Lower lobe of right lung (tissue), 2 donors: ENCODE data around the gene HDGF. TPM values are rescaled to one million over a fixed set of nuclear protein-coding genes. Genes with fewer than 3 reads are reported as not detected.

Experiments
- ATAC-seq, 2 donors: fragments of 200-7000 bp; cut with Tn5 transposase; one replicate each; pipeline ENCODE4 v1.9.1; 2020 to 2022; ENCODE audit warnings: mild to moderate bottlenecking in 2 of 2, moderate library complexity in 2 of 2
- DNase-seq: peaks from one replicate; pipeline ENCODE4 v3.0.0-alpha.2; 2020
- H3K27ac ChIP-seq: fragments of 200-600 bp; one replicate; pipeline ENCODE4 v1.8.0; 2022
- H3K27me3 ChIP-seq: fragments of 200-600 bp; one replicate; pipeline ENCODE4 v1.8.0; 2022; ENCODE audit warnings: low read depth
- H3K36me3 ChIP-seq: fragments of 200-600 bp; one replicate; pipeline ENCODE4 v1.8.0; 2022; ENCODE audit warnings: mild to moderate bottlenecking
- H3K4me1 ChIP-seq: fragments of 200-600 bp; one replicate; pipeline ENCODE4 v1.8.0; 2022
- H3K4me3 ChIP-seq: fragments of 200-600 bp; one replicate; pipeline ENCODE4 v1.8.0; 2022; ENCODE audit warnings: mild to moderate bottlenecking
- H3K9me3 ChIP-seq: fragments of 200-600 bp; one replicate; pipeline ENCODE4 v1.8.0; 2022
- intact Hi-C: fragments of 100-400 bp; cut with DNase I; formaldehyde crosslinking; loops from one replicate; pipeline ENCODE4 v1.11.0; 2022
- total RNA-seq: library from RNA; stranded (reverse); fragmentation: NEBNext Ultra II Directional; extraction: Animal tissue kit (Norgen Biotek cat#: 25700); gene quantifications from one replicate; pipeline ENCODE4 v1.2.1, GENCODE V29; 2021
- TF ChIP-seq, protein P1 (sequence below): fragments of 200-600 bp; IDR thresholded peaks from one replicate; pipeline ENCODE4 v1.8.0; 2022; ENCODE audit warnings: antibody characterized with exemption, mild to moderate bottlenecking
- donor health status: DM: no; HTN: yes; CAD: no; lungs with severe emphysema.

Gene HDGF
- total RNA-seq, 1 donor from 2014 or later, result 146 TPM

- no peaks in the 10 kb centered on the region for H3K36me3 ChIP-seq
- intact Hi-C loops, result no loop called here
- no peak overlapping the region for H3K27ac ChIP-seq
- peaks cover 18% of the 10 kb centered on the region for H3K4me1 ChIP-seq
- H3K9me3 ChIP-seq, result no peaks in the 10 kb centered on the region
- H3K27me3 ChIP-seq, result peaks cover under 1% of the 10 kb centered on the region
- H3K4me3 ChIP-seq, result no peak overlapping the region
- ATAC-seq, result no peak
- DNase-seq, result no peak
- TF ChIP-seq, protein P1, sequence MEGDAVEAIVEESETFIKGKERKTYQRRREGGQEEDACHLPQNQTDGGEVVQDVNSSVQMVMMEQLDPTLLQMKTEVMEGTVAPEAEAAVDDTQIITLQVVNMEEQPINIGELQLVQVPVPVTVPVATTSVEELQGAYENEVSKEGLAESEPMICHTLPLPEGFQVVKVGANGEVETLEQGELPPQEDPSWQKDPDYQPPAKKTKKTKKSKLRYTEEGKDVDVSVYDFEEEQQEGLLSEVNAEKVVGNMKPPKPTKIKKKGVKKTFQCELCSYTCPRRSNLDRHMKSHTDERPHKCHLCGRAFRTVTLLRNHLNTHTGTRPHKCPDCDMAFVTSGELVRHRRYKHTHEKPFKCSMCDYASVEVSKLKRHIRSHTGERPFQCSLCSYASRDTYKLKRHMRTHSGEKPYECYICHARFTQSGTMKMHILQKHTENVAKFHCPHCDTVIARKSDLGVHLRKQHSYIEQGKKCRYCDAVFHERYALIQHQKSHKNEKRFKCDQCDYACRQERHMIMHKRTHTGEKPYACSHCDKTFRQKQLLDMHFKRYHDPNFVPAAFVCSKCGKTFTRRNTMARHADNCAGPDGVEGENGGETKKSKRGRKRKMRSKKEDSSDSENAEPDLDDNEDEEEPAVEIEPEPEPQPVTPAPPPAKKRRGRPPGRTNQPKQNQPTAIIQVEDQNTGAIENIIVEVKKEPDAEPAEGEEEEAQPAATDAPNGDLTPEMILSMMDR, result no peak
Measured at GRCh38 chr1:156711011-156711817, 40.3 kb downstream of the HDGF start.

DNA sequence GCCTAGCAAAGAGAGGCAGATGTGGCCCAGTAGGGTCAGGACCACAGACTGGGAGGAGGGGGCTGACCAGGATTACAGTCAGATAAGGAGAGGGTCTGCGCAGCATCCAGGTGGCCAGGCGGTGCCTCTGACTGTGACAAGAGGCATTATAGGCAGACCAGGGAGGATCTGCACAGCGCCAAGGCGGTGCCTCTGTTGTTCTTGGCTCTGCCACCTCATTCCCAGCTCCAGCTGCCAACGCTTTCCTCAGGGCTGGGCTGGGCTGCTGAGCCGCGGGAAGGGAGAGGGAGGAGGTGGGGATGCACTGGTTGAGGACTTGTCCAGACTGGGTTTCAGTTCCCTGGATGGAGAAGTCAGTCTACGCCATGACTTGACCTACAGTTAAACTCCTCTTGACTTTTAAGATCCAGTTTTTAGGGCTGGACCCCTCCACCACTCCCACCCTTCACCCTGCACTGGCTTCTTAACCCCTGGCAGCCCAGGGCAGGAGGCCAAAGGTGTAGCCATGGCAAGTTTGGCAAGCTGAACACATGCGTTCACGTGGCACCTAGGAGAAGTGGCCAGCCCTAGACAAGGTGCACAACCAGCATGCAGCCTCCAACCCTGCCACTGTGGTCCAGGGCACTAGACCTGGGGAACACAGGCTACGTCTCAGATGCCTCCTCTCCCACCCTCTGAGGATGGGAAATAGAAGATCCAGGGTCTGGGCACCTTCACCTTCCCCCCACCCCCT is 41.6 kb downstream of the HDGF start:
- DNase-seq (no peak), ATAC-seq (peak; percentile 12 to 36)
- H3K9me3 ChIP-seq, result no peaks in the 10 kb centered on the region
- H3K27me3 ChIP-seq, result peaks cover 14% of the 10 kb centered on the region
- no peak overlapping the region for H3K27ac ChIP-seq
- no peak overlapping the region for H3K4me3 ChIP-seq
- TF ChIP-seq, protein P1, result no peak
- intact Hi-C loops, result no loop called here
- no peaks in the 10 kb centered on the region for H3K36me3 ChIP-seq
- peaks cover 31% of the 10 kb centered on the region for H3K4me1 ChIP-seq

GRCh38 chr1:156709031-156709430 is 42.4 kb downstream of the HDGF start:
- DNase-seq (no peak), ATAC-seq (no peak)
- Histone ChIP-seq H3K4me1 (peaks cover 38% of the 10 kb centered on the region), H3K36me3 (no peaks in the 10 kb centered on the region), H3K9me3 (no peaks in the 10 kb centered on the region), H3K4me3 (no peak overlapping the region), H3K27ac (no peak overlapping the region), H3K27me3 (peaks cover 22% of the 10 kb centered on the region)
- TF ChIP-seq, protein P1, result no peak
- intact Hi-C loops, result no loop called here

- no peaks in the 10 kb centered on the region for H3K9me3 ChIP-seq
- TF ChIP-seq, protein P1, result no peak
- DNase-seq (no peak), ATAC-seq (no peak)
- H3K27ac ChIP-seq, result no peak overlapping the region
- peaks cover 30% of the 10 kb centered on the region for H3K27me3 ChIP-seq
- peaks cover 38% of the 10 kb centered on the region for H3K4me1 ChIP-seq
- intact Hi-C loops, result no loop called here
- no peaks in the 10 kb centered on the region for H3K36me3 ChIP-seq
- no peak overlapping the region for H3K4me3 ChIP-seq
Measured at GRCh38 chr1:156708218-156708661, 43.2 kb downstream of the HDGF start.

GRCh38 chr1:156707417-156708217 is 43.9 kb downstream of the HDGF start:
- Histone ChIP-seq H3K4me1 (peaks cover 38% of the 10 kb centered on the region), H3K27ac (no peak overlapping the region), H3K36me3 (no peaks in the 10 kb centered on the region), H3K27me3 (peaks cover 36% of the 10 kb centered on the region), H3K4me3 (no peak overlapping the region), H3K9me3 (no peaks in the 10 kb centered on the region)
- no peak for DNase-seq
- TF ChIP-seq, protein P1, result no peak
- intact Hi-C loops, result no loop called here
- ATAC-seq, result no peak
